HG02763 (cell line): ENCODE measurements around the gene DOCK3.
A peak's percentile ranks its signal among the peaks of the same experiment; 100 is the strongest.
"Not testable (repeated sequence)": the region's sequence is repeated elsewhere in the genome, so short reads cannot be mapped to it uniquely, and the experiment has no call there.

Source experiments
- ATAC-seq: cut with Tn5 transposase; IDR thresholded peaks from one replicate; pipeline ENCODE4 v1.9.1; 2021; ENCODE audit warnings: mild to moderate bottlenecking, moderate library complexity; ENCODE audit not compliant: unreplicated experiment

Gene DOCK3

DNA sequence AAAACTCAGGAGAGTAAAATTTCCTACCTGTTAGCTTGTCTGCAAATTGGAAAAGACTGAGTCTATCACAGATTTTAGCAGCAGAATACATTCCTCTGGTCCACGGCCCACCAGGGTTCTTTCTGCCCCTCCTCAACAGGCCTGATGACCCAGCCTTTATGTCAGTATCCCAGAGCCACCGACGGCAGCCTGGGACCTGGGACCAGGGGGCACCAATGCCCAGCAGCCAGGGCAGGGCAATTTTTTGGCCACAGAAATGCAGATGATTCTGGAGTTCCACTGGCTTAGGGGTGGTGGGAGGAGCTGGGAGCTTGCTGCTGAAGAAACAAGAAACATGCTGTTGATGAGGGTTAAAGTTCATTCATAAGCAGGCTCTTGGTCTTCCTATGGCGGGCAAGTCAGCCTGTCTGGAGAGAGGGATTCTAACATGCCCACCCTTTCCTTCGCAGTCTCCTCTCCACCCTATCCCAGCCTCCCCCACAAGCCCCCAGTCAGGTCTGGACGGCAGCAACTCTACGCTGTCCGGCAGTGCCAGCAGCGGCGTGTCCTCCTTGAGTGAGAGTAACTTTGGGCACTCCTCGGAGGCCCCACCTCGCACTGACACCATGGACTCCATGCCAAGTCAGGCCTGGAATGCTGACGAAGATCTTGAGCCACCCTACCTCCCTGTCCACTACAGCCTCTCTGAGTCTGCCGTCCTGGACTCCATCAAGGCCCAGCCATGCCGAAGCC, 706.0 kb downstream of the DOCK3 start:
- no peak for ATAC-seq

GRCh38 chr3:51381333-51381705, 706.6 kb downstream of the DOCK3 start:
- ATAC-seq = no peak

- no peak for ATAC-seq
These were observed 707.5 kb downstream of the DOCK3 start for GRCh38 chr3:51382076-51382745.

DNA sequence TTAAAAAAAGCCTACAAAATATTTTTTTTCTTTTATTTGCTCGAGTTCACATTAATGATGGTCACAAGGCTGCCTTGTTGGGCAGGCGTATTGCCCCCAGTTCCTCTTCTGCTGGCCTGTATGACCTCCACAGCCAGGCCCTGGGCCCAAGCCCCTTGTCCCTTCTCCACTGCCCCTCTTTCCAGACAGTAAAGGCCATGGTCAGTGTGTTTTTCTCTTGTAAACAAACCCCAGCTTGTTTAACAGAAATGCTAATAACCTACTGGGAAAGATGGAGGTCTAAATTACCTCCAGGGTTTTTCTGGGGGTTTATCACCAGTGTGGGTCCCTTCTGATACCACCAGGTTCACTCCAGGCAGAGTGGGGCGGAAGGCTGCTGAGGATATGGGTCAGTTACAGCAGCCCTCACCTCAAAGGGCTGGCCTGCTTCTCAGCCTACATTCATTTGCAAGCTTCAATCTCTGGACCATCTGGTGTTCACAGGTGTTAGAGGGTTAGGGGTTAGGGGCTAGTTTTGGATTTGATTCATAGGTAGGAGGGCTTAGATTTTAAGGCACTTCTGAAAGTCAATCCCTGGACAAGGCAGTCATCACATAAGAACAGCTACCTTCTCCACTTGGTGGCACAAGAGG, 708.3 kb downstream of the DOCK3 start:
- no peak for ATAC-seq

- peak; percentile 5 for ATAC-seq
These were observed 709.5 kb downstream of the DOCK3 start for GRCh38 chr3:51384055-51384725.

DNA sequence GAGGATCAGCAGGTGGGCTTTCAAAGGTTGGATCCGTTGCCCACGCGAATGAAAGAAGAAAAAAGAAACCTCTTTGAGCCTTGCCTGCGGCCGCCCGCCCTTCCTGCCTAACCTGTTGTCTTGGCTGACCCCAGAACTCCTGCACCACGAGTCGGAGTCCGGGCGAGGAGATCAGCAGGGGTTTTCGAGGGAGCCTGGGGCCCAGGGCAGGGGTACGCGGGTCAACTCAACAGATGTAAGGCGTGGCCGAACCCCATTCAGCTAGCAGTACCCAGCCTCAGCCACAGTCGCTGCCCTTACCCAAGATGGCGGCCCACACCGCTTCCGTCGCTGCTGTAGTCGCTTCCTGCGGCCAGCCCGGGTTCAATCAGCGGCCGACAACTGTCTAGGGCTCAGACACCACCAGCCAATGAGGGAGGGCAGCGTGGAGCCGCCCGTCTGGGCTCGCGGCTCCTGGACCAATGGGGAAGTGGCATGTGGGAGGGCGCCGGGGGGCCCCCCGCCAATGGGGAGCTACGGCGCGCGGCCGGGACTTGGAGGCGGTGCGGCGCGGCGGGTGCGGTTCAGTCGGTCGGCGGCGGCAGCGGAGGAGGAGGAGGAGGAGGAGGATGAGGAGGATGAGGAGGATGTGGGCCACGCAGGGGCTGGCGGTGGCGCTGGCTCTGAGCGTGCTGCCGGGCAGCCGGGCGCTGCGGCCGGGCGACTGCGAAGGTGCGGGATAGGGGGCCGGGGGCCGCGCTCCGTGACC, 710.2 kb downstream of the DOCK3 start, which contains the start of gene MANF:
MANF (plus strand) TSS at position 566 of the 748 bp plus-strand sequence; CDS start at position 618, 52 bp downstream.
- ATAC-seq = peak; percentile 94

- no peak for ATAC-seq
These were observed 710.9 kb downstream of the DOCK3 start for GRCh38 chr3:51385621-51386091.

GRCh38 chr3:51386159-51386851, 711.6 kb downstream of the DOCK3 start:
- ATAC-seq = no peak

GRCh38 chr3:51386852-51387229, 712.1 kb downstream of the DOCK3 start:
- no peak for ATAC-seq

GRCh38 chr3:51387281-51387680, 712.6 kb downstream of the DOCK3 start:
- not testable (repeated sequence) for ATAC-seq

GRCh38 chr3:51388286-51389029, 713.7 kb downstream of the DOCK3 start:
- no peak for ATAC-seq

DNA sequence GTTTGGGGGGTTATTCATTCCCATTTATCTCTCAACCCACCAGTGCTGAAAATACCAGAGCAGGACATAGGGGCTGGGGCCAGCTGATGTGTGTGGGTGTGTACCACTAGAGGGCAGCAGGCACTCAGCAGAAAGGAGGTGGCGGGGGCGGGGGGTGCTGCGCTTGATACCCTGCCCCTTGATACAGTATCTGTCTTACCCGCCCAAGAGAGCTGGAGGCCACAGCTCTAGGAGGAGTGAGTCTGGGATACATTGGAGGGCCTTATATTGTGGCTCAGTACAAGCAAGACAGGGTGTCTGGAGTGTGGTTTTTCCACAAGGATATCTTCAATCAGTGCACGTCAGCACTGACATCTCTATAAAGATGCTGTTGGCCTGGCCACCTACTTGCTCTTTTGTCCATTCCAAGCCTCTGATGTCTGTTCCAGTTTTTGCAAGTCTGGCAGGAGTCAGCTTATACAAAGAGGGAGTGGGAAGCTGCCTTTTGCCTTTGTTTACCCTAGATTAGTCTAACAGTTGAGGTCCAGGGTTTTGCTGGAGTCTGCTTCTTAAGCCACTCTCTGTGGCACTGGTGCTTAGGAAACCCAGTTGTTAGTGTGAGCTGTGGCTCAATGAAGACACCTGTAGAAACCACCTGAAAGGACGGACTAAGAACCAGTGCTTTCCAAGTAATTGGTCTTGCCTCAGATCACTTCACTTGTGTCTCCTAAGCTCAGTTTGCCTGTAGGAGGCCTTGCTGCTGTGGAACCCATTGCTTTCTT, 714.9 kb downstream of the DOCK3 start:
- ATAC-seq = no peak

DNA sequence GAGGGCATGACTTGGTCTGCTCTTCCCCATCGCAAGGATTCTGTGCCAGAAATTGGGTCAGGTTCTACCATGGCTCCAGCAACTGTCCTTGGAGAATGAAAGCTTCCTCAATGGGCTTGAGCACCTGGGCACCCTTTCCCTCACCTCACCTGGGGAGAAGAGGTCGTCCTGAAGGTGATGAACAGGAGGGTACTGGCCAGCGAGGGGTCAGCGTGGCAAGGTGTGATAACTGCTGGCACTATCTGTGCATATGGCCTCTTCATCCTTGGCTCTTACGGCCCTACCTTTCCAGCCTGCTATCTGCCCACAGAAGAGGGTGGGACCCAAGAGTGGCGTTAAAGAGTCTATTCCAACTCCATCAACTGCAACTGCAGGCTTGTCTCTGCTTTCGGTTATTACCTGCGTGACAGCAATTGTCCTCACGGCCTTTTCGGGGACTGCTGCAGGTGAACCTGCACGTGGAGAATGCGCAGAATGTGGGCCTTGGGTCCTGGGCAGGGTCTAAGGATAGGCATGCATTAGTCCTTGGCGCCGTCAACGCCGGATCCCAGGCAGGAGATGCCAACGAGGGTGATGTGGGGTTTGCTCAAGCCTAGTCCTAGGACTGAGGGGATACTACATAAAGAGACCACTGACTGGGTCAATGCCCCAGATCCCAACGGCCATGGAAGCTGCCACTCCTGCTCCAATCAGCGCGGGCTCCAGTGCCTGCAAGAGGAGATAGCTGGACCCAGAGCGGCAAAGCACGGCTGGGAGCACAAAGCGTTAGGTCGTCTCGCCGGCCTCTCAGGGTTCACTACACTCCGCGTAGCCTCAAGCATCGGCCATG, 715.7 kb downstream of the DOCK3 start:
- no peak for ATAC-seq

- ATAC-seq = peak; percentile 88
These were observed 716.4 kb downstream of the DOCK3 start, which contains the start of gene RBM15B for GRCh38 chr3:51391075-51391565. Gene RBM15B, plus strand, starts transcription at chr3:51391285. Its CDS starts 115 bp downstream, at chr3:51391400.

- ATAC-seq = peak; percentile 19
These were observed 717.0 kb downstream of the DOCK3 start for GRCh38 chr3:51391566-51392354.

DNA sequence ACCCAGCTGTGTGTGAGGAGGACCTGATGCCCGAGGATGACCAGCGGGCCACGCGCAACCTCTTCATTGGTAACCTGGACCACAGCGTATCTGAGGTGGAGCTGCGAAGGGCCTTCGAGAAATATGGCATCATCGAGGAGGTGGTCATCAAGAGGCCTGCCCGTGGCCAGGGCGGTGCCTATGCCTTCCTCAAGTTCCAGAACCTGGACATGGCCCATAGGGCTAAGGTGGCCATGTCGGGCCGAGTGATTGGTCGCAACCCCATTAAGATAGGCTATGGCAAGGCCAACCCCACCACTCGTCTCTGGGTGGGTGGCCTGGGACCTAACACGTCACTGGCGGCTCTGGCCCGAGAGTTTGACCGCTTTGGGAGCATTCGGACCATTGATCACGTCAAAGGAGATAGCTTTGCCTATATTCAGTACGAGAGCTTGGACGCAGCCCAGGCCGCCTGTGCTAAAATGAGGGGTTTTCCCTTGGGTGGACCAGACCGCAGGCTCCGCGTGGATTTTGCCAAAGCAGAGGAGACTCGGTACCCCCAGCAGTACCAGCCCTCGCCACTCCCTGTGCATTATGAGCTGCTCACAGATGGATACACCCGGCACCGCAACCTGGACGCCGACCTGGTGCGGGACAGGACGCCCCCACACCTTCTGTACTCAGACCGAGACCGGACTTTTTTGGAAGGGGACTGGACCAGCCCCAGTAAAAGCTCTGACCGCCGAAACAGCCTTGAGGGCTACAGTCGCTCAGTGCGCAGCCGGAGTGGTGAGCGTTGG, 717.8 kb downstream of the DOCK3 start:
- ATAC-seq = no peak
